ENCODE measurements around the gene ARHGAP15.

Gene ARHGAP15

GRCh38 chr2:143453981-143454511 lies 324.8 kb downstream of the ARHGAP15 start:
- DNase-seq (ENCODE audit: low read depth in 2 of 2): no peak

- no peak for DNase-seq (ENCODE audit: low read depth in 2 of 2)
These were observed 326.1 kb downstream of the ARHGAP15 start for GRCh38 chr2:143455317-143455716.

GRCh38 chr2:143458258-143459190 lies 329.3 kb downstream of the ARHGAP15 start:
- no peak for DNase-seq (ENCODE audit: low read depth in 2 of 2)

GRCh38 chr2:143460382-143460781 lies 331.2 kb downstream of the ARHGAP15 start:
- no peak for DNase-seq (ENCODE audit: low read depth in 2 of 2)

GRCh38 chr2:143463719-143464118 lies 334.5 kb downstream of the ARHGAP15 start:
- no peak for DNase-seq (ENCODE audit: low read depth in 2 of 2)

- no peak for DNase-seq (ENCODE audit: low read depth in 2 of 2)
These were observed 337.2 kb downstream of the ARHGAP15 start for GRCh38 chr2:143466391-143466790.

GRCh38 chr2:143467011-143467410 lies 337.8 kb downstream of the ARHGAP15 start:
- DNase-seq (ENCODE audit: low read depth in 2 of 2): no peak

- DNase-seq (ENCODE audit: low read depth in 2 of 2): no peak
These were observed 339.2 kb downstream of the ARHGAP15 start for GRCh38 chr2:143468341-143468888.

GRCh38 chr2:143469323-143469722 lies 340.1 kb downstream of the ARHGAP15 start:
- DNase-seq (ENCODE audit: low read depth in 2 of 2): no peak

- DNase-seq (ENCODE audit: low read depth in 2 of 2): no peak
These were observed 342.3 kb downstream of the ARHGAP15 start for GRCh38 chr2:143471550-143471949.

- DNase-seq (ENCODE audit: low read depth in 2 of 2): no peak
These were observed 344.0 kb downstream of the ARHGAP15 start for GRCh38 chr2:143473216-143473615.

- DNase-seq (ENCODE audit: low read depth in 2 of 2): no peak
These were observed 344.6 kb downstream of the ARHGAP15 start for GRCh38 chr2:143473820-143474219.

- DNase-seq (ENCODE audit: low read depth in 2 of 2): no peak
These were observed 345.4 kb downstream of the ARHGAP15 start for GRCh38 chr2:143474586-143474985.

GRCh38 chr2:143475041-143475776 lies 346.0 kb downstream of the ARHGAP15 start:
- DNase-seq (ENCODE audit: low read depth in 2 of 2): no peak

GRCh38 chr2:143476336-143477087 lies 347.3 kb downstream of the ARHGAP15 start:
- DNase-seq (ENCODE audit: low read depth in 2 of 2): no peak

GRCh38 chr2:143477714-143478443 lies 348.7 kb downstream of the ARHGAP15 start:
- DNase-seq (ENCODE audit: low read depth in 2 of 2): no peak

- no peak for DNase-seq (ENCODE audit: low read depth in 2 of 2)
These were observed 350.9 kb downstream of the ARHGAP15 start for GRCh38 chr2:143480086-143480485.

GRCh38 chr2:143480601-143481236 lies 351.5 kb downstream of the ARHGAP15 start:
- no peak for DNase-seq (ENCODE audit: low read depth in 2 of 2)

- DNase-seq (ENCODE audit: low read depth in 2 of 2): no peak
These were observed 352.0 kb downstream of the ARHGAP15 start for GRCh38 chr2:143481237-143481623.

GRCh38 chr2:143481733-143482132 lies 352.5 kb downstream of the ARHGAP15 start:
- no peak for DNase-seq (ENCODE audit: low read depth in 2 of 2)
